GM19043 (cell line): ENCODE results near the gene TSPEAR.
"Not testable (repeated sequence)": the region's sequence is repeated elsewhere in the genome, so short reads cannot be mapped to it uniquely, and the experiment has no call there.

ENCODE experiments used
- ATAC-seq: cut with Tn5 transposase; IDR thresholded peaks from one replicate; pipeline ENCODE4 v1.9.1; 2021; ENCODE audit warnings: low read depth; ENCODE audit not compliant: unreplicated experiment

The TSPEAR gene

DNA sequence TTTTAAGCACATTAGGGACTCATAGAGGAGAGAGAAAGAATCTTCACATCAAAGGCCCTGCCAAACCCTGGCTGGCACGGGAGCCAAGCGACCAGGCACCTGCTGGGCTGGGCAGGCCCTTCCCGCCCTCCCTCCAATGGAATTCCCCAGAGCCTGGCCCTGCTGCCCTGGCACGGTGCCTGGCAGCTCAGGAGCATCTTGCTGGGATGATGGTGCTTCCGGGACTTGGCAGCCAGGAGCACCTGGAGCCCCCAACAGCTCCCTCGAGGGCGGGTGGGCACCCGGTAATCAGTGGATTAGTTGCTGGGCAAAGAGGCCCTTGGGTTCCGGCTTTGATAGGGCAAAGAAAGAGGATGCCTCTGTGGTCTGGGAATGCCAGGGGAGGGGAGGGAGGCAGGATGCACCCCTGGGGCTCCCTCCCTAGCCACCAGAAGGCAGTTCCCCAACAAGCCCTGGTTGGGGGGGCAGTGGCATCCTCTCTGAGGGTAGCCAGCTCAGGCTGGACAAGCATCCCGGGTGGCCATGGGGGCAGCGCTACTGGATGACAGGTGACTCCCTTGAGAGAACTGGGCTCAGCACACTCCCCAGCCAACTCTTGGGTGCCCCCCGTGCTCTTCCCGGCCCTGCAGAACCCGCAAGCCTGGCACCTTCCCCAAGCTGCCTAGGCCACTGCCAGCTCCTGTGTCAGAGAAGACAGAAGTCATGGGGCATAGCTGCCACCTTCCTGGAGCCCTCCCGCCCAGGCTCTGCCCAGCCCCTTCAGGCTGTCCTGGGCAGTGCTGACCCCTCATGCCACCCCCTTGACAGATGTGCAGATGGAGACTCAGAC is 197.8 kb downstream of the TSPEAR start:
- ATAC-seq, result no peak

DNA sequence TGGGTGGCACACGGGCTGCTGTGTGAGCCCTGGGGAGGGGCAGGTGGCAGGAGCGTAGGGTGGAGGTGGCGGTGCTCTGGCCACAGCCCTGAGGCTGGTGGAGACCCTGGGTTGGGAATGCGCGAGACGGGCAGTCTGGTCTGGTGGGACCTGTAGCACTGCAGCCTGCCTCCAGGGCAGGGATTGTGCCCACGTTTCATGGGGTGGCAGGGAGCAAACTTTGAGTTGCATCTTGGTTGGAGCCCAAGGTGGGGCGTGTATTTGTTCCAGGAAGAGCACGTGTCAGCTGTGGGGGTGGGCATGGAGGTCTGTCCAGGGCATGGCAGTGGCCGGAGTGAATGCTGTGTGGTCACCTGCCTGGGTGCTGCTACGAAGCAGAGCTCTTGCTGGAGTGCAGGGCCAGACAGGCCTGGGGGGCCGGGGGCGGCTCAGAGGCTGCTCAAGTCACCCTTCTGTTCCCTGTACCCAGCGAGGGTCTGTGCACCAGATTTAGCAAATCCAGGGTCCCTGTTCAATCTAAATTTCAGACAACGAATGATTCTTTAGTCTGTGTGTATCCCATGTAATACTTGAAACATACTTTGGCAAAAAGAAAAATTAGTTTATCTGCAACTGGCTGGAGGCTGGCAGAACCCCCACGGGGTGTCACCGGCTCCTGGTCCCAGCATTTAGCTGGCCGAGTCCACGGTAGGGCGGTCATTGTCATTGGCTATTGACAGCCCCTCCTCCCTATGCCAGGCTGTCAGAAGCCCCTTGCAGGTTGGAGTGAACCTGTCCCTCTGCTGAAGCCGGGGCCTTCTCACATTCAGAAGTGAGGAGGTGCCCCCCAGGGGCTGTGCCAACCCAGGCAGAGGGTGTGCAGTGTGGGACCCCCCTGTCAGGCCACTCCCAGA is 198.6 kb downstream of the TSPEAR start:
- no peak for ATAC-seq

DNA sequence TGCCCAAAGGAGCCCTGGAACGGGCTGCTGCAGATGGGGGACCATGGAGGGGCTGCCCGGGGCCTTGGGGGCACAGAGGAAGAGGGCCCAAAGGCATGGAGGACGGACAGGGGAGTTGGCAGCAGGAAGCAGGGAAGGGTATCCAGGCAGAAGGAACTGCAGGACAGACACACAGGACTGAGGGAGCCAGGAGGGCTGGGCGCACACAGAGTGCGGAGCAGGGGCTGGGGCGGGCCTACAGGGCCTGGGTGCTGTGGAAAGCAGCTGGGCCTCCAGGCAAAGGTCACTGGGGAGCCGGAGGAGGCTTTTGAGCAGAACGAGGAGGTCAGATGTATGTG is 199.5 kb downstream of the TSPEAR start:
- ATAC-seq, result no peak

DNA sequence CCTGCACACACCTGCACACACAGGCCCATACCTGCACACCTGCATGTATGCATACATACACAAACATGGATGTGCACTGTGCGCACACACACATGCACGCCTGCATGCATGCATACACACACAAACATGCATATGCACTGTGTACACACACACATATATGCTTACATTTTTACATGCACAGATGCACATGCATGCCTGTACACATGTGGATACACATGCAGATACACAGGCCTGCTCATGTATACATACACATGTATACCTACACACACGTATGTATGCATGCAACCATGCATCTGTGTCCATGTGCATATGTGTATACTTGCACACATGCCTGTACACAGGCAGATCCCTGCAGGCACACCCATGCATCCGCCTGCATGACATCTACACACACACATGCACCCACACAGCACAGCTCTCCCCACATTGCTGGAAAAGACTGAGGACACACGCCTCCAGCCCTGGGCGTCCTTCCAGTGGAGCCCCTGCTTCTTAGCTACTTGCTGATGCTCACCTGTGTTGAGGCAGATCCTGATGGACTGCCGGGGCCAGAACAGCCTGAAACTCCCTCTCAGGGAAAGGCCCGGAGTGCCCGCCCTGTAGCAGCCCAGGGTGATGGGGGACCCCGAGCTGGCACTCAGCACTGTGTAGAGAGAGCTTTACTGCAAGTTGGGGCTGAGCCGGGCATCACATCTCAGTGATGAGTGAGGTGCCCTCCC is 200.0 kb downstream of the TSPEAR start:
- no peak for ATAC-seq

DNA sequence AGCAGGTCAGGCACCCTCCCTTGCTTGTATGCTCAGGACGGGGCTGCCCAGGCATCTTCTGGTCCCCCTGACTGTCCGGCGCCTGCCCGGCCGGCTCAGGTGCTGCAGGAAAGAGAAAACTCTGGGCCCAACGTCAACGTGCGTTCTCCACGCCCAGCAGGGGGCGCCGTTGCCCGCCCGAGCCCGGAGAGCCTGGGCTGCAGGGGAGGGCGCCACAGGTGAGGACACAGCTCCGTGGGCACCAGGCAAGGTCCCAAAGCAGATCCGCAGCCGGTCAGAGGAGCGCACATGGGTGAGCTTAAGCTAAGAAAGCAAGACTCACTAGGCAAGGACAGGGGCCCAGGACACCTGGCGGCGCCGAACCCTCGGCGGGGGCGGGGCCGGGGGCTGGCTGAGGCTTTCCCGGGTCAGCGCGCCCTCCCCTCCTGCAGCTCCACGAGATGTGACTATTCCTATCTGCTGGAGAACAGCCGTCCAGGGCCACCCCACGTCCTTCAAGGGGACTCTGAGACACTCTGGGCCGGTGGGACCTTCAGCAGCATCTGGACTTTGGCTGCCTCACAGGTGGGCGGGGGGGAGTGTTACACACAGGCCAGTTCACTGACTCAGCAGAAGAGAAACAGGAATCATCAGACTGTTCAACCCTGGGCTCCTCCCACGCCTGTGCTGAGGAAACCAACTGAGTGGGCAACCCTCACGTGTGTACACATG is 200.7 kb downstream of the TSPEAR start:
- ATAC-seq, result no peak

DNA sequence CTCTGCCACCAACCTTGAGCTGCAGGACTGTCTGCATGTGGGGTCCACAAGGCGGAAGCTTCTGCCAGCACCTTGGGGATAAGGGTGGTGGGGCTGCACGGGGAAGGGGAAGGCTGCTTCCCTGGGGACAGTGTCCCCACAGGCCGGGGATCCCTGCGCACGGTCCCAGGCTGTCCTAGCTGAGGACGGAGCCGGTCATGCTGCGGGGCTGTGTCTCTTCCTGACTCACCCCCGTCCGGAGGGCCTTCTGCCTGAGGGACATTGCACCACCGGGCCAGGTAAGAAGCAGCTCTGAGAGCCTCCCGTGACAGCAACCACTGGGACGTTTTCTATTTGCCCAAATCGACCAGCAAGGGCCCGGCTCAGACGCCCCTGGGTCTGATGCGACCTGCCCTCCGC is 201.3 kb downstream of the TSPEAR start:
- ATAC-seq, result no peak

DNA sequence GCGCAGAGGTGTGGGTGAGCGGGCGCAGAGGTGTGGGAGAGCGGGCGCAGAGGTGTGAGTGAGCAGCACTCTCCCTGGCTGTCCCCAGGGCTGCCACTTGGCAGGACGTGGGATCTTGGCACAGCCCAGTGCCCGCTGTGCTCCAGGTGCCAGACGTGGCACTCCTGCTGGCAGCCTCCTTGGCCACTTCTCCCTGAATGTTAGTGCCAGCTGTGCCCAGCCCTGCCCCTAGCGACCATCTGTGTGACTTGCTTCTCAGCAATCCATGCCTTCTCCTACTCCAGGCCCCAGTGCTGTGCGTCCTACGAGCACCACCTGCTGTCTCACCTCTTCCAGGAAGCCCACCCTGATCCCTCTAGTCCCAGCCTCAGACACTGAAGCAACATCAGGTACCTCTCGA is 201.8 kb downstream of the TSPEAR start:
- ATAC-seq, result no peak

DNA sequence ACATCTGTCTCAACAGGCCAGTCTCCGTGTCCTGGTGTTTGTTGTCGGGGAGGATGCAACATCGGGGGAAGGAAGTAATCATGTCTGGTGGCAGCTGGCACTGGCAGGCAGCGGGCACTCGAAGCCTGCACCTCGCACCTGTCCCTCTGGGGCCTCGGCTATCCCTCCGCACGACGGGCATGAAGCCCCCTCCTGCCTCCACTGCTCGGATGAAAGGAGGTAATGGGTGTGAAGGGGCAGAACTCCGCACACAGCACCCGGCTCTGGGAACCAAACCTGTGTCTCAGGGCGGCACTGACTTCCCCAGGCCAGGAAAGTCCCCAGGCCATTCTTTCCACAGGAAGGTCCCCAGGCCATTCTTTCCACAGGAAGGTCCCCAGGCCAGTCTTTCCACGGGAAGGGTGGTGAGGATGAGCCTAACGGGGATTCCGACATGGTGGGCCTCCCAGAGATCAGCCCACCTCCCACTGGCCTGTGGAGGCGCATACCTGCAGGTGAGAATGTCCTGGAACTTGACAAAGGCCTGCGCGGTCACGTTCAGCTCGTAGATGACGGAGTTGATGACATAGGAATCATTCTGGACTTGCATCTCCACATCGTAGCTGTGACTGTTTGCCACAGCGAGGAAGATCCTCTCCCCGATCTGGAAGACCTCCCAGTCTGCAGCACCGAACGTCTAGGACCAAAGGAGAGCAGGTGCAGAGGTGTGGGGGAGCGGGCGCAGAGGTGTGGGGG is 202.5 kb downstream of the TSPEAR start:
- no peak for ATAC-seq

DNA sequence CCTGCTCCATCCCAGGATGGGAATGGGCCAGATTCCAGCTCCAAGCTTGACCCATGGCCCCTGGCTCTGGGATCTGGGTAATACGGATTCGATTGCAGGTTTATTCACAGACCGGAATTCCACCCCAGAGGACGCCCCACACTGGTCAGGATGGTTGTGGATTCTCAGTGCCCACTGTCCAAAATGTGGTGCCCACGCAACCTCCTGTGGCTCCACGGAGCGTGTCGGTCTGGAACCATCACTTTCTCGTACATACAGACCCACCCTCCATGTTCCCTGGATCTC is 203.0 kb downstream of the TSPEAR start:
- ATAC-seq, result no peak

DNA sequence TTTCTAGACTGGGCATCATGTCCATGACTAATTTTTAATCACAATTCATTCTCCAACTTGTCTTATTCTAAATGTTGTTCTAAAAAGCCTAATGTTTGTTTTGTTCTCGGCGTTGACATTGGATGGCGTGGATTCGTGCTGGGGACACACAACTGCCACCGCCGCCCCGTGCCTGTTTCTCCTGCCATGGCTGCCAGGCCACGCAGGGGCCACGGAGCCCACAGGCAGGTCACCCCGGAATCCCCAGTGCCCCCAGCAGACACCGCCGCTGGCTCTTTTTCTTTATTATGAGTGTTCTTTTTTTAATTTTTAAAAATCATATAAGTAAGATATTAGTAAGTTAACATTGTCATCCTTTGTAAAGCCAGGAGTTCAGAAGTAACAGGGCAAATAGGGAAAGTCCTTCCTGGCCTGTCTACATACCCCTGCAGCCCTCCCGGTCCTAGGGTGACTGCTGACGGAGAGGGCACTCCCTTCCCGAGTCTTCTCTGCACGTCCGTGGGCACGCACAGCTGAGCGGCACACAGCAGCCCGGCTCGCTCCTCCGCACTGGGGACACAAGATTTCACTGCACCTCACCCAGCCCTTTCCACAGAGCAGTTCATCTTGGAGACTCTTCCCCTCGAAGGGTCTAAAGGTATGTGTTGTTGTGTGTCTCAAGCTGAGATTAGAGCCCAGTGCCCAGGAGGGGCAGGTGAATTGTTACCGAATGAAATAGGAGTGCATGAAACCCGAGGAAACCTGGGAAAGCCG is 203.5 kb downstream of the TSPEAR start:
- no peak for ATAC-seq

DNA sequence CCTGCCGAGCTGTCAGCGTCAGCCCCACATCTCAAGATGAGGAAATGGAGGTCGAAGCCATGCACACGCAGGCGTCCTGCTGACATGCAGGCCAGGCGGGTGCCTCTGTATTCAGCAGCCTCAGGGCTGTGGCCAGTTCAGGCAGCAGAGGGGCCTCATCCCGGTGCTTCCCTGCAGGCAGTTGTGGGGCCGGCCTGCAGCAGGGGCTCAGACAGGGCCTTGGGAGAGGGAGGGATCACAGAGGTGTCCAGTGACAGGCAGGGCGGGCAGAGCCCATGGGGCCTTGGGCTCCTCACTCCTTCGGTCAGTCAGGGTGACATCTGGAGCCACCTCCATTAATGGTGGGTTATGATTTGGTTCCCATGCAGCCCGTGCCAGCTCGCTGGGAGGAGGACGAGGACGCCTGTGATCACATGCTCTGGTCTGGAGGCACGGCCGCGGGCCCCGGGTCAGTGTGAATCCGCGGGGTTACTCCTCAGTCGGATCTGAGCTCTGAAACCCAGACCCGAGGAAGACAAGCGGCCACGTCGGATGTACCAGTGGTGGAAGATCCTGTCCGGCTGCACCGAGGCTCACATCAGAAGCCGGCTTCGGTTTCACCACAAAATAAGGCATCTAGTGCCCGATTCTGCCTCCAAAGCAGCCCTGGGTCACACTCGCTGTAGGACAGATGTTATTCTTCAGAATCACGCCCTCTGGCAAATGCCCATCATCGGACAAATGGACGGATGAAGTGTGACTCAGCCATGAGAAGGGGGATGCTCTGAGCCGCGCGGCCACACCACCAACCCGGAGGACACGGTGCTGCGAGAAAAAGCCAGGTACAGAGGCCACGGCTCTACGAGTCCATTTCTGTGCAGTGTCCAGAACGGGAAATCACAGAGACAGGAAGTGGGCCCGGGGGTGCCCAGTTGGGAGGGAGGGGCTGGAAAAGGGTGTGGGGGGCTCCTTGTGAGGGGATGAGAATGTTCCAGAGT is 204.8 kb downstream of the TSPEAR start:
- no peak for ATAC-seq

DNA sequence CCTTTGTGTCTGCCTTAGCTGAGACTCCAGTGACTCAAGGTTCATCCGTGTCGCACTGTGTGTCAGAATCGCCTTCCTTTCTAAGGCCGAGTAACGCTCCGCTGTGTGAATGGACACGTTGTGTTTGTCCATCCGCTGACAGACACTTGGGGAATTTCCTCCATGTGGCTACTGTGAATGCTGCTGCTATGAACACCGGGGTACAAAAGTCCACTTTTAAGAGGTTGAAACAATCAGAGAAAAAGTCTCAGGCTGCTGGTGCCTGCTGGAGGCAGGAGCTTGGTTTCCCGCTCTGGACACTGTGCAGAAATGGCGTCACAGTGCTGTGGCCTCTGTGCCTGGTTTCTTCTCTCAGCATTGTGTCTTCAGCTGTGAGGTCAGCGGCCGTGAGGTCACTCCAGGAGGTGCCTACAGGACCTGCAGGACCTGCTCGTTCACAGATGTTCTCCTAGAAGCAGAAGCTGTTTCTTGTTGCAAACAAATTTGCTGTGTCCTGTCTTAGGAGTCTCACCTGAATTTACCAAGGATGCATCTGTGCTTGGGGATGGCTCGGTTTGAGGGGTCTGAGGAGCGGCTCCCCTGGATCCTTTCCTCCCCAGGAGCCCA is 205.6 kb downstream of the TSPEAR start:
- ATAC-seq, result no peak

DNA sequence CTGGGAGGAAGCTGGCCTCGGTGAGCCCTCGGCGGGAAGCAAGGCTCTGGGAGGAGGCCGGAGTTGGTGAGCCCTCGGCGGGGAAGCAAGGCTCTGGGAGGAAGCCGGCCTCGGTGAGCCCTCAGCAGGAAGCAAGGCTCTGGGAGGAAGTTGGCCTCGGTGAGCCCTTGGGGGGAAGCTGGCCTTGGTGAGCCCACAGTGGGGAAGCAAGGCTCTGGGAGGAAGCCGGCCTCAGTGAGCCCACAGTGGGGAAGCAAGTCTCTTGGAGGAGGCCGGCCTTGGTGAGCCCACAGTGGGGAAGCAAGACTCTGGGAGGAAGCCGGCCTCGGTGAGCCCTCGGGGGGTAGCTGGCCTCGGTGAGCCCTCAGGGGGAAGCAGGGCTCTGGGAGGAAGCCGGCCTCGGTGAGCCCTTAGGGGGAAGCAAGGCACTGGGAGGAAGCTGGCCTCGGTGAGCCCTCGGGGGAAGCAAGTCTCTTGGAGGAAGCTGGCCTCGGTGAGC is 207.4 kb downstream of the TSPEAR start:
- no peak for ATAC-seq

DNA sequence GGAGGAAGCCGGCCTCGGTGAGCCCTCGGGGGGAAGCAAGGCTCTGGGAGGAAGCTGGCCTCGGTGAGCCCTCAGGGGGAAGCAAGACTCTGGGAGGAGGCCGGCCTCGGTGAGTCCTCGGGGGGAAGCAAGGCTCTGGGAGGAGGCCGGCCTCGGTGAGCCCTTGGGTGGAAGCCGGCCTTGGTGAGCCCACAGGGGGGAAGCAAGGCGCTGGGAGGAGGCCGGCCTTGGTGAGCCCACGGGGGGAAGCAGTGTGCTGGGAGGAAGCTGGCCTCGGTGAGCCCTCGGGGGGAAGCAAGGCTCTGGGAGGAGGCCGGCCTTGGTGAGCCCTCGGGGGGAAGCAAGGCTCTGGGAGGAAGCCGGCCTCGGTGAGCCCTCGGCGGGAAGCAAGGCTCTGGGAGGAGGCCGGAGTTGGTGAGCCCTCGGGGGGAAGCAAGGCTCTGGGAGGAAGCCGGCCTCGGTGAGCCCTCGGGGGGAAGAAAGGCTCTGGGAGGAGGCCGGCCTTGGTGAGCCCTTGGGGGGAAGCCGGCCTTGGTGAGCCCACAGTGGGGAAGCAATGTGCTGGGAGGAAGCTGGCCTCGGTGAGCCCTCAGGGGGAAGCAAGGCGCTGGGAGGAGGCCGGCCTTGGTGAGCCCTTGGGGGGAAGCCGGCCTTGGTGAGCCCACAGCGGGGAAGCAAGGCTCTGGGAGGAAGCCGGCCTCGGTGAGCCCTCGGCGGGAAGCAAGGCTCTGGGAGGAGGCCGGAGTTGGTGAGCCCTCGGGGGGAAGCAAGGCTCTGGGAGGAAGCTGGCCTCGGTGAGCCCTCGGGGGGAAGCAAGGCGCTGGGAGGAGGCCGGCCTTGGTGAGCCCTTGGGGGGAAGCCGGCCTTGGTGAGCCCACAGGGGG is 208.1 kb downstream of the TSPEAR start:
- ATAC-seq, result not testable (repeated sequence)

DNA sequence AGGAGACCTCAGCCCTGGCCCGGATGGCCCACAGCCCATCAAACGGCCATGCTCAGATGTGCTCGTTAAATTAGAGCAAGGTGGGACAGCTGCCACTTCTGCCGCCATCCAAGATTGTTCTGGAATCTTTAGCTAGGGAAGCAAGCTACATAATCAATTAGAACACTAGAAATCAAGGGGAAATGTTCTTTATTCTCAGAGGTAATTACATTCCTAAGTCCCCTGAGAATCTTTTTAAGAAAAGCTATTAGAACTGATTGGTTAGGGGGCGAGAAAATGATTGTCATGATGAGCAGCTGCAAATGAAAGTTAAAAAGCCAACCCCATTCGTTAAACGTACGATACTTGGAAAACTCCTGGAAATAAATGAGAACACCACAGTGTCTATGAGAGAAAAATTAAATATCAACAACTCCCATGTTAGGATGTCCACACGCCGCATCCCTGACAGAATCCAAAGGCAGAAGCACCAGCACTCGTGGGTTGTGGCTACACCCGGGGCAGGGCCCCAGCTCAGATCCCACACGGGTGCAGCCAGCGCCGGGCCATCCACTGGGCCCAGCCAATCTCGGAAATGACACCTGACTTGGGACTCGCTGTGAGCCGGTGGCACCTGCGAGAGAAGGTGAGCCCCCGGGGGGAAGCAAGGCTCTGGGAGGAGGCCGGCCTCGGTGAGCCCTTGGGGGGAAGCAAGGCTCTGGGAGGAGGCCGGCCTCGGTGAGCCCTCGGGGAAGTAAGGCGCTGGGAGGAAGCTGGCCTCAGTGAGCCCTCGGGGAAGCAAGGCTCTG is 209.0 kb downstream of the TSPEAR start:
- ATAC-seq, result no peak

DNA sequence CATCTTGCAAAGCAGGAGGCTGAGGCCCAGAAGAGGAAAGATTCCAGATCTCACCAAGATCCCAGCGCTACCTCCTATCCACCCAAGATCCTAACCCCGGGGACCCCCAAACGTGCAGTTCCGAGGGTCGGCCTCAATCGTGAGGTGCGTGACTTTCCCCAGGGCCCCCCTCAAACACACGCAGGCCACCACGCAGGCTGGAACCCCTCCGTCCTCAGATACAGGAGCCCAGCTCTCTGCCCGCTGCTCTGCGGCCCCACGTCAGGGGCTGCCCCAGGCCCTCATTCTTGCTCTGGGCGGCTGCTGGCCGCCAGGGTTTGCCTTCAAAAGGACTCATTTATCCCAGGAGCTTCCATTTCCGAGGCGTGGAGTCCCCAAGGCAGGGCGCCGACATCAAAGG is 211.3 kb downstream of the TSPEAR start:
- no peak for ATAC-seq
